Measurements from ENCODE around the gene CCNI. TPM values are rescaled to one million over a fixed set of nuclear protein-coding genes. Genes with fewer than 3 reads are reported as not detected.

Gene CCNI
- total and polyA plus RNA-seq, 2 donors from 2014 or later = 172 to 314 TPM

- DNase-seq = peak in 3 of 5 donors; percentile 40 to 79 (median 75)
- no peak for TF ChIP-seq CTCF (IDR thresholded peaks at IDR 0.05; ENCODE audit: borderline replicate concordance, extremely low read depth, insufficient read depth)
- Histone ChIP-seq H3K36me3 (ENCODE audit: control insufficient read depth in 2 of 3, insufficient read depth in 3 of 3, low read length in 3 of 3) (peaks cover 3 to 23% (median 17%) of the 10 kb centered on the region in 3 donors), H3K9ac (ENCODE audit: low read length in 3 of 3) (no peak overlapping the region), H3K27me3 (ENCODE audit: control insufficient read depth, insufficient read depth, low read length) (no peaks in the 10 kb centered on the region), H3K27ac (ENCODE audit: low read depth in 2 of 2, low read length in 2 of 2) (peak overlapping the region in 1 of 2 donors; percentile 37), H3K9me3 (ENCODE audit: control insufficient read depth in 2 of 3, insufficient read depth in 1 of 3, low read length in 3 of 3) (no peaks in the 10 kb centered on the region), H3K4me3 (ENCODE audit: low read length in 3 of 3) (no peak overlapping the region), H3K4me1 (ENCODE audit: control insufficient read depth in 2 of 3, insufficient read depth in 2 of 3, low read depth in 1 of 3, low read length in 3 of 3) (peaks cover 0 to 14% (median 13%) of the 10 kb centered on the region in 3 donors)
- intact Hi-C loops (cut with DNase I) = no loop called here
- FAIRE-seq = no peak
Measured at GRCh38 chr4:77001907-77002306, 73.9 kb downstream of the CCNI start.

GRCh38 chr4:76998251-76998901 is 77.4 kb downstream of the CCNI start:
- intact Hi-C loops (cut with DNase I) = no loop called here

GRCh38 chr4:76997532-76997931 is 78.3 kb downstream of the CCNI start:
- no peak overlapping the region for H3K4me3 ChIP-seq (ENCODE audit: low read length in 3 of 3)
- DNase-seq (no peak), FAIRE-seq (no peak)
- peaks cover 3 to 15% (median 14%) of the 10 kb centered on the region in 3 donors for H3K36me3 ChIP-seq (ENCODE audit: control insufficient read depth in 2 of 3, insufficient read depth in 3 of 3, low read length in 3 of 3)
- no peak overlapping the region for H3K9ac ChIP-seq (ENCODE audit: low read length in 3 of 3)
- no peak overlapping the region for H3K27ac ChIP-seq (ENCODE audit: low read depth in 2 of 2, low read length in 2 of 2)
- intact Hi-C loops (cut with DNase I) = no loop called here
- H3K9me3 ChIP-seq (ENCODE audit: control insufficient read depth in 2 of 3, insufficient read depth in 1 of 3, low read length in 3 of 3) = no peaks in the 10 kb centered on the region
- TF ChIP-seq CTCF (IDR thresholded peaks at IDR 0.05; ENCODE audit: borderline replicate concordance, extremely low read depth, insufficient read depth) = no peak
- H3K4me1 ChIP-seq (ENCODE audit: control insufficient read depth in 2 of 3, insufficient read depth in 2 of 3, low read depth in 1 of 3, low read length in 3 of 3) = peaks cover 0 to 11% (median 10%) of the 10 kb centered on the region in 3 donors
- no peaks in the 10 kb centered on the region for H3K27me3 ChIP-seq (ENCODE audit: control insufficient read depth, insufficient read depth, low read length)

More at GRCh38 chr4:76998251-76998901, 77.4 kb downstream of the CCNI start:
- Histone ChIP-seq H3K4me1 (ENCODE audit: control insufficient read depth in 2 of 3, insufficient read depth in 2 of 3, low read depth in 1 of 3, low read length in 3 of 3) (peaks cover 0 to 18% (median 15%) of the 10 kb centered on the region in 3 donors), H3K4me3 (ENCODE audit: low read length in 3 of 3) (no peak overlapping the region), H3K27ac (ENCODE audit: low read depth in 2 of 2, low read length in 2 of 2) (no peak overlapping the region), H3K9me3 (ENCODE audit: control insufficient read depth in 2 of 3, insufficient read depth in 1 of 3, low read length in 3 of 3) (no peaks in the 10 kb centered on the region), H3K27me3 (ENCODE audit: control insufficient read depth, insufficient read depth, low read length) (no peaks in the 10 kb centered on the region), H3K36me3 (ENCODE audit: control insufficient read depth in 2 of 3, insufficient read depth in 3 of 3, low read length in 3 of 3) (peaks cover 3 to 15% (median 14%) of the 10 kb centered on the region in 3 donors), H3K9ac (ENCODE audit: low read length in 3 of 3) (no peak overlapping the region)
- TF ChIP-seq CTCF (IDR thresholded peaks at IDR 0.05; ENCODE audit: borderline replicate concordance, extremely low read depth, insufficient read depth) = no peak
- no peak for DNase-seq
- FAIRE-seq = no peak

Other genes starting within 250 kb of the CCNI start
- 5.0 TPM for gene SOWAHB, start 177.8 kb downstream of the CCNI start, total RNA-seq
- gene SOWAHB, start 177.8 kb downstream of the CCNI start, polyA plus RNA-seq (ENCODE audit: insufficient read depth, low read depth, low replicate concordance) = 3.3 TPM
- gene SEPTIN11, start 126.2 kb downstream of the CCNI start, total RNA-seq = 118 TPM
- 38.0 TPM for gene SEPTIN11, start 126.2 kb downstream of the CCNI start, polyA plus RNA-seq (ENCODE audit: insufficient read depth, low read depth, low replicate concordance)
- gene CCNG2, start 81.2 kb upstream of the CCNI start, total RNA-seq = 75.8 TPM
- gene CCNG2, start 81.2 kb upstream of the CCNI start, polyA plus RNA-seq (ENCODE audit: insufficient read depth, low read depth, low replicate concordance) = 26.4 TPM